GM12864 (cell line): ENCODE results near the gene ESYT1.
"Not testable (repeated sequence)": the region's sequence is repeated elsewhere in the genome, so short reads cannot be mapped to it uniquely, and the experiment has no call there.

Experiments
- DNase-seq: peaks from one replicate; pipeline ENCODE4 v3.0.0-alpha.2; 2011; ENCODE audit warnings: low read depth
- H3K4me3 ChIP-seq: 2 replicates; pipeline ENCODE4 v1.5.1; 2011; ENCODE audit warnings: mild to moderate bottlenecking, low read depth, low read length, control low read depth
- TF ChIP-seq, protein P1 (sequence below): IDR thresholded peaks from 2 replicates; pipeline ENCODE4 v1.5.1; 2011; ENCODE audit warnings: low read depth, mild to moderate bottlenecking, moderate library complexity, low read length, control low read depth, inconsistent platforms; ENCODE audit errors: missing control alignments

The ESYT1 gene

DNA sequence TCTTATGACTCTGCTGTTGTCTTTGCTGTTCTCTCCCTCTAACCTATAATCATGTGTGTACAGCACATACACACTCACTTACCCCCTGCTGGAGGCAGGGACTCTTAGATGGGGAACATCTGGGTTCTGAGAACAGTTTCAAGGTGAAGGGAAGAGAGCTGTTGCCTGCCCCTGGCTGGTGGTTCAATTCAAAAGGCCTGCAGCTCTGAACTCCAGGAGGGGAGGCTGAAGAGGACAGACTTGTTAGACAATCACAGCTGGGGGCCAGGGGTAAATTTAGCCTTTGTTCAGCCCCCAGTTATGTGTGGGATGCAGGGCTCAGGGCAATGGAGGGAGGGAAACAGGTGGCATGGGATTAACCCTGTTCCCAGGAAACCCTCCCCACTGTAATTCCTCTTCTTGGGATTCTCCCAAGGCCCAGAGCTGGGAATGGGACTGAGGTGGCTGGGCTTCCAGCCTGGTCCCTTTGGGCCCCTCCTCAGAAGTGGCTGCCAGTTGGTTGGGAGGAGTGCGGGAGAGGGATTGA, 26.2 kb downstream of the ESYT1 start:
- DNase-seq = no peak
- H3K4me3 ChIP-seq = no peak overlapping the region
- TF ChIP-seq, protein P1, sequence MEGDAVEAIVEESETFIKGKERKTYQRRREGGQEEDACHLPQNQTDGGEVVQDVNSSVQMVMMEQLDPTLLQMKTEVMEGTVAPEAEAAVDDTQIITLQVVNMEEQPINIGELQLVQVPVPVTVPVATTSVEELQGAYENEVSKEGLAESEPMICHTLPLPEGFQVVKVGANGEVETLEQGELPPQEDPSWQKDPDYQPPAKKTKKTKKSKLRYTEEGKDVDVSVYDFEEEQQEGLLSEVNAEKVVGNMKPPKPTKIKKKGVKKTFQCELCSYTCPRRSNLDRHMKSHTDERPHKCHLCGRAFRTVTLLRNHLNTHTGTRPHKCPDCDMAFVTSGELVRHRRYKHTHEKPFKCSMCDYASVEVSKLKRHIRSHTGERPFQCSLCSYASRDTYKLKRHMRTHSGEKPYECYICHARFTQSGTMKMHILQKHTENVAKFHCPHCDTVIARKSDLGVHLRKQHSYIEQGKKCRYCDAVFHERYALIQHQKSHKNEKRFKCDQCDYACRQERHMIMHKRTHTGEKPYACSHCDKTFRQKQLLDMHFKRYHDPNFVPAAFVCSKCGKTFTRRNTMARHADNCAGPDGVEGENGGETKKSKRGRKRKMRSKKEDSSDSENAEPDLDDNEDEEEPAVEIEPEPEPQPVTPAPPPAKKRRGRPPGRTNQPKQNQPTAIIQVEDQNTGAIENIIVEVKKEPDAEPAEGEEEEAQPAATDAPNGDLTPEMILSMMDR = no peak

DNA sequence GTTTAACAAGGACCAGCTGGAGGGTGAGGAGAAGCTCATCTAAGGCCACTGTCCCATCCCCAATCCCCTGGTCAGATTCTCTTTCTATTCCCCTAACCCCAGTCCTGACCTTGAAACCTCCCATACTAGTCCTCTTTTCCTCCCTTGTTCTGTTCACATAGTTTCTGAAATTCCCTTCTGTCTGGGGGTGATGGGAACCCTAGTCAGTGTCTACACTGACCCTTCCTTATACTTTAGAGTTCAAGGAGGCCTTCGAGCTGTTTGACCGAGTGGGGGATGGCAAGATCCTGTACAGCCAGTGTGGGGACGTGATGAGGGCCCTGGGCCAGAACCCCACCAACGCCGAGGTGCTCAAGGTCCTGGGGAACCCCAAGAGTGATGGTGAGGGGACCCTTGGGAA, 26.8 kb downstream of the ESYT1 start:
- no peak overlapping the region for H3K4me3 ChIP-seq
- TF ChIP-seq, protein P1 = no peak
- DNase-seq = no peak

DNA sequence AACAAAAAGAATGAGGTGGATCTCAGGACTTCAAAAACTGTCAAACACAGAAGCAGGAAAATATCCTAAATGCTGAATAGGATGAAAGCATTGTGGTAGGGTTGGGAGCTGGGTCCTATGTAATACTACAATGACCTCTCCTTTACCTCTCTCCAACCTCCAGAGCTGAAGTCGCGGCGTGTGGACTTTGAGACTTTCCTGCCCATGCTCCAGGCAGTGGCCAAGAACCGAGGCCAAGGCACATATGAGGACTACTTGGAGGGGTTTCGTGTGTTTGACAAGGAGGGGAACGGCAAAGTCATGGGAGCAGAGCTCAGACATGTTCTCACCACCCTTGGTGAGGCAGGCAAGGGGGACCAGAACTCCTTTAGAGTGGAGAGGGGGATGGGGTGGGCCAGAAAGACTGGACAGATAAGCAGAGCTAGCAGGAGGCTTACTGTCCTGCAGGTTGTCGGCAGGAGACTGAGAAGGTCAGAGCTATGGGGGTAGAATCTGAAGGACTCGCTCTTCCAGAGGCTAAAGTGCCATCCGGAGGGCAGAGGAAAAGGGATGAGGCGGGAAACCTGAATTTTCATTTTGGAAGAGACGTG, 27.3 kb downstream of the ESYT1 start:
- no peak for DNase-seq
- H3K4me3 ChIP-seq = no peak overlapping the region
- TF ChIP-seq, protein P1 = no peak

DNA sequence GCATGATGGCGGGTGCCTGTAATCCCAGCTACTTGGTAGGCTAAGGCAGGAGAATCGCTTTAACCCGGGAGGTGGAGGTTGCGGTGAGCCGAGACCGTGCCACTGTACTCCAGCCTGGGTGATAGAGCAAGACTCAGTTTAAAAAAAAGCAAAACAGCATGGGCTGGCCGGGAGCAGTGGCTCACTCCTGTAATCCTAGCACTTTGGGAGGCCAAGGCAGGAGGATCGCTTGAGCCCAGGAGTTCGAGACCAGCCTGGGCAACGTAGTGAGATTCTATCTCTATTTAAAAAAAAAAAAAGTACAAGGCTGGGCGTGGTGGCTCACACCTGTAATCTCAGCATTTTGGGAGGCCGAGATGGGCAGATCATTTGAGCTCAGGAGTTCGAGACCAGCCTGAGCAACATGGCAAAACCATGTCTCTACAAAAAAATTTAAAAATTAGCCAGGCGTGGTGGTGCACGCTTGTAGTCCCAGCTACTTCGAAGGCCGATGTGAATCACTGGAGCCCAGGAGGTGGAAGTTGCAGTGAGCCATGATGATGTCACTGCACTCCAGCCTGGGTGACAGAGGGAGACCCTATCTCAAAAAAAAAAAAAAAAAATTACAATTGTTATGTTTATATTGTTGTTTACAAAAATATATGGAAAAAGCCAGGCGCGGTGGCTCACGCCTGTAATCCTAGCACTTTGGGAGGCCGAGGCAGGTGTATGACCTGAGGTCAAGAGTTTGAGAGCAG, 28.6 kb downstream of the ESYT1 start:
- H3K4me3 ChIP-seq = peak overlapping the region; percentile 80
- DNase-seq = not testable (repeated sequence)

DNA sequence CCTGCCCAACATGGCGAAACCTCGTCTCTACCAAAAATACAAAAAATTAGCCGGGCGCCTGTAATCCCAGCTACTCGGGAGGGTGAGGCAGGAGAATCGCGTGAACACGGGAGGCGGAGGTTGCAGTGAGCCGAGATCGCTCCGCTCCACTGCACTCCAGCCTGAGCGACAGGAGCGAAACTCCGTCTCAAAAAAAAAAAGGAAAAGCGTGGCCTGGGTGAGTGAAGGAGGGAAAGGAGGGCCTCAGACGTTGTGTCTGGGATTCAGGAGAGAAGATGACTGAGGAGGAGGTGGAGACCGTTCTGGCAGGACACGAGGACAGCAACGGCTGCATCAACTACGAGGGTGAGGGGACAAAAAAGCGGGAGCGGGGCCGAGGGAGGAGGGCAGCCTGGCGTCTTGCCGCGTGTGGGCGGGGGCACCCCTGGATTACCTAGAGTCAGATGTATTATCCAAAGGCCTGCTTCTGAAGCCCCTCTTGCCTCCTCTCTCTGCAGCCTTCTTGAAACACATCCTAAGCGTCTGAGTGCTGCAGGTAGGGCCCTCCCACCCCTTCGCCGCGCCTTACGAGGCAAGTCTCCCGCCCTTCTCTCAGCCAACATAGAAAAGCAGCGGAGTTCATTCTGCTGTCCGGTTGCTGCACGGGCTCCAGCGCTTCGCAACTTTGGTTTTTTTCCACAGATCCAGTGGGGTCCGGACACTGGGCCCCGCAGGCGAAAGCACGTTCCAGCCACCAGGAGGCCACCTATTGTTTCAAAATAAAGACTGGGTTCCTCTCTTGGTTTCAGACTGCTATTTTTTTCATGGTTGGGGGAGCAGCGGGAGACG, 29.3 kb downstream of the ESYT1 start:
- TF ChIP-seq, protein P1 = peak; percentile 58
- peak overlapping the region; percentile 80 for H3K4me3 ChIP-seq
- DNase-seq = no peak

DNA sequence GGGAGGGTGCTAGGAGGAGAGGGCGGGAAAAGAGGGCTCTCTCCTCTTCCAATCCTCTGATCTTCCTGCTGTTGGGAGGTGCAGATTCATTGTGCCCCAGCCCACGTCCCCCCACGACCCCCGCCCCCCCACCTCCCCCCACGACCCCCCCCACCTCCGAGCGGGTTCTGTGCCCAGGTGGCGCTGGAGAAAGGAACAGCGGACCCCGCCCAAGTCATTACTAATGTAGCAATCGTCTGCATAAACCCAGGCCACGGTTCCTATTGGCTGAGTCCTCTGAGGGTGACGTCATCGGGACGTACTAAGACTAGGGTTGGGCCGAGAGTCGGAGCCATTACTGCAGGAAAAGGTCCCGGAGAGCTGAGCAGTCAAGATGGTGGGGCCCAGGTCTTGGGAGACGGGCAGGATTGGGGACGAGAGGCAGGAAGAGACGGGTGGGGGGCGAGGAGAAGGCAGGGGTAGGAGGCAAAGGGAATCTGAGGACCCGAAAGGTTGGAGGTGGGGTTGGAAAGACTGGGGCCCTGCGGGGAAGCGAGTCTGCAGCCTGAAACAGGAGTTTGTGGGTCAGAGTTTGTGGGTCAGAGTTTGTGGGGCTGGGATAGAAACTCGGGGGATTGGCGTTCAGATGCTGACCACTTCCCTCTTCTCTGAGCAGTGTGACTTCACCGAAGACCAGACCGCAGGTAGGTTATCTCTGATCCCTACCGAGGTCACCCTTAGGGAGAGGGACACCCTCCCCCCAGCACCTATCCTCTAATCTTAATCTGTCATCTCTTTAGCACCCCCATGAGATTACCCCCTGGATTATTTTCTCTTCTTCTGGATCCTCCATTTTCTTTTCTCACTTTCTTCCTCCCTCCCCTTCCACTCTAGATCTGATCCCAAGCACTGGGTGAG, 30.2 kb downstream of the ESYT1 start, which contains the start of gene MYL6:
MYL6 (plus strand) TSS at position 331 of the 897 bp plus-strand sequence; CDS start at position 374, 43 bp downstream.
- TF ChIP-seq, protein P1 = no peak
- peak; percentile 96 for DNase-seq

More for the DNA sequence above, 30.2 kb downstream of the ESYT1 start, which contains the start of gene MYL6:
- H3K4me3 ChIP-seq = peak within 1 kb of the TSS; percentile 80
